SU-DHL-6 (cell line): Measurements from ENCODE around the gene FCMR.

Experiments used
- H2AFZ ChIP-seq: fragments of 200-600 bp; sonication (generic); 2 replicates; pipeline ENCODE4 v1.6.1; 2014; ENCODE audit warnings: low read depth, mild to moderate bottlenecking, moderate library complexity, mixed read lengths, antibody characterized with exemption, low read length; ENCODE audit not compliant: severe bottlenecking
- H3F3A ChIP-seq: fragments of 200-600 bp; shearing (Covaris generic); 2 replicates; pipeline ENCODE4 v1.6.0; 2016; ENCODE audit warnings: antibody characterized with exemption, mild to moderate bottlenecking; ENCODE audit not compliant: insufficient read depth
- H3K27ac ChIP-seq: fragments of 200-600 bp; sonication (generic); 2 replicates; pipeline ENCODE4 v1.5.1; 2016; ENCODE audit warnings: low read depth, mild to moderate bottlenecking, low read length, moderate library complexity, mixed read lengths
- H3K27me3 ChIP-seq: fragments of 200-600 bp; sonication (generic), shearing (Covaris generic); 2 replicates; pipeline ENCODE4 v1.6.0; 2014; ENCODE audit warnings: mild to moderate bottlenecking, low read length
- H3K36me3 ChIP-seq: fragments of 200-600 bp; sonication (generic); 2 replicates; pipeline ENCODE4 v1.6.1; 2014; ENCODE audit warnings: mild to moderate bottlenecking, low read length, mixed read lengths
- H3K4me2 ChIP-seq: fragments of 300-600, 200-600 bp; shearing (Covaris generic), sonication (generic); 2 replicates; pipeline ENCODE4 v1.6.0; 2014; ENCODE audit warnings: low read length, low read depth, mild to moderate bottlenecking; ENCODE audit not compliant: poor library complexity, severe bottlenecking
- H3K4me3 ChIP-seq: fragments of 200-600 bp; sonication (generic); 2 replicates; pipeline ENCODE4 v1.5.1; 2014; ENCODE audit warnings: antibody characterized with exemption, low read length, mild to moderate bottlenecking, mixed read lengths; ENCODE audit not compliant: insufficient read depth, poor library complexity, severe bottlenecking
- H3K79me2 ChIP-seq: fragments of 200-600 bp; sonication (generic); 2 replicates; pipeline ENCODE4 v1.6.1; 2014; ENCODE audit warnings: mild to moderate bottlenecking, low read length, moderate library complexity; ENCODE audit not compliant: insufficient read depth
- H3K9ac ChIP-seq: fragments of 200-600 bp; sonication (generic); 2 replicates; pipeline ENCODE4 v1.7.0; 2014; ENCODE audit warnings: mild to moderate bottlenecking, low read length
- H3K9me2 ChIP-seq: fragments of 200-600 bp; sonication (generic); replicated peaks from 2 replicates; pipeline ENCODE4 v1.6.1; 2014; ENCODE audit warnings: low read length; ENCODE audit not compliant: insufficient read depth
- H3K9me3 ChIP-seq: fragments of 200-600 bp; sonication (generic); 2 replicates; pipeline ENCODE4 v1.6.1; 2014; ENCODE audit warnings: low read length, mixed read lengths; ENCODE audit not compliant: insufficient read depth
- H4K20me1 ChIP-seq: fragments of 200-600 bp; sonication (generic); 2 replicates; pipeline ENCODE4 v1.6.1; 2014; ENCODE audit warnings: low read depth, mild to moderate bottlenecking, antibody characterized with exemption, low read length, moderate library complexity, mixed read lengths
- CTCF ChIP-seq: fragments of 200-600 bp; sonication (generic); IDR thresholded peaks from one replicate; pipeline ENCODE4 v1.5.1; 2017; ENCODE audit warnings: antibody characterized with exemption, mild to moderate bottlenecking, low read length, moderate library complexity; ENCODE audit not compliant: insufficient read depth, poor library complexity, severe bottlenecking
- EZH2phosphoT487 ChIP-seq: fragments of 200-600 bp; sonication (generic), shearing (Covaris generic); conservative IDR thresholded peaks from 2 replicates; pipeline ENCODE4 v1.6.1; 2018; ENCODE audit warnings: mild to moderate bottlenecking, antibody characterized with exemption, low read length, moderate library complexity, mixed read lengths

FCMR gene

GRCh38 chr1:206887701-206888100 is 34.0 kb downstream of the FCMR start:
- Histone ChIP-seq H3K79me2 (no peaks in the 10 kb centered on the region), H3K9me3 (no peaks in the 10 kb centered on the region), H2AFZ (no peak overlapping the region), H4K20me1 (no peaks in the 10 kb centered on the region), H3K4me2 (no peak overlapping the region), H3K27me3 (no peaks in the 10 kb centered on the region), H3K4me3 (no peak overlapping the region), H3K27ac (no peak overlapping the region), H3K36me3 (no peaks in the 10 kb centered on the region), H3K9ac (no peak overlapping the region), H3F3A (no peaks in the 10 kb centered on the region), H3K9me2 (no peaks in the 10 kb centered on the region)
- TF ChIP-seq CTCF (no peak), EZH2phosphoT487 (no peak)

GRCh38 chr1:206886831-206887230 is 34.9 kb downstream of the FCMR start:
- Histone ChIP-seq H3K9me2 (no peaks in the 10 kb centered on the region), H3K36me3 (no peaks in the 10 kb centered on the region), H3K27me3 (no peaks in the 10 kb centered on the region), H3K27ac (no peak overlapping the region), H4K20me1 (no peaks in the 10 kb centered on the region), H3F3A (no peaks in the 10 kb centered on the region), H3K9me3 (no peaks in the 10 kb centered on the region), H3K9ac (no peak overlapping the region), H3K4me3 (no peak overlapping the region), H2AFZ (no peak overlapping the region), H3K79me2 (no peaks in the 10 kb centered on the region), H3K4me2 (no peak overlapping the region)
- TF ChIP-seq CTCF (no peak), EZH2phosphoT487 (no peak)

GRCh38 chr1:206885341-206886060 is 36.2 kb downstream of the FCMR start:
- TF ChIP-seq EZH2phosphoT487 (no peak), CTCF (no peak)
- no peaks in the 10 kb centered on the region for H3K36me3 ChIP-seq
- H3K4me2 ChIP-seq: no peak overlapping the region
- no peak overlapping the region for H3K9ac ChIP-seq
- H3F3A ChIP-seq: no peaks in the 10 kb centered on the region
- no peaks in the 10 kb centered on the region for H3K9me2 ChIP-seq
- H3K79me2 ChIP-seq: no peaks in the 10 kb centered on the region
- no peak overlapping the region for H3K4me3 ChIP-seq
- no peaks in the 10 kb centered on the region for H3K27me3 ChIP-seq
- no peaks in the 10 kb centered on the region for H3K9me3 ChIP-seq
- no peaks in the 10 kb centered on the region for H4K20me1 ChIP-seq
- no peak overlapping the region for H3K27ac ChIP-seq
- H2AFZ ChIP-seq: no peak overlapping the region

GRCh38 chr1:206883876-206884275 is 37.9 kb downstream of the FCMR start:
- Histone ChIP-seq H3F3A (no peaks in the 10 kb centered on the region), H3K4me3 (no peak overlapping the region), H3K9me2 (no peaks in the 10 kb centered on the region), H4K20me1 (no peaks in the 10 kb centered on the region), H3K36me3 (no peaks in the 10 kb centered on the region), H3K27me3 (no peaks in the 10 kb centered on the region), H3K9ac (no peak overlapping the region), H3K4me2 (no peak overlapping the region), H3K9me3 (no peaks in the 10 kb centered on the region), H3K27ac (no peak overlapping the region), H2AFZ (no peak overlapping the region), H3K79me2 (no peaks in the 10 kb centered on the region)
- no peak for TF ChIP-seq CTCF
- TF ChIP-seq EZH2phosphoT487: no peak
